Activated naive CD4-positive, alpha-beta T cell (primary cell): ENCODE data around the gene SGMS1.
"Not testable (repeated sequence)": the region's sequence is repeated elsewhere in the genome, so short reads cannot be mapped to it uniquely, and the experiment has no call there.

Experiments
- DNase-seq, 4 experiments: peaks; one replicate each; lab custom pipeline; 2025; lab: John Stamatoyannopoulos, UW

SGMS1 gene

DNA sequence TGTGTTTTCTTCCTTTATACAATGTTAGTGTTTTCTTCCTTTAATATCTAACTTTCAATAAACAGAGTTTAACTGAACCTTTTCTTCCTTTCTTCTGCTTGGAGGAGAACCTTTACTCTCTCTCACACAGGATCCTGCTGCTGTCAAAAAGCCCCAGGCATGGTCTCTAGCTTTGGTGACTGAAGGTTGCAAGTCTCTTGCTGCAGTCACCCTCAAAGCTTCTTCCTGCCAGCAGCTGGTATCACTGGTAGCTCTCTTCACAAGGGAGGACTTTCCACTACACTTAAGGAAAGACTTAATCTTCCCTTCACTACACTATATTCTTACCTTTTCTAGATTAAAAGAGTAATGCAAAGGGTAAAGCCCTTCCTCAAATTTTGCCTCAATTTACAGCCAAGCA, 153.4 kb downstream of the SGMS1 start:
- no peak for DNase-seq

DNA sequence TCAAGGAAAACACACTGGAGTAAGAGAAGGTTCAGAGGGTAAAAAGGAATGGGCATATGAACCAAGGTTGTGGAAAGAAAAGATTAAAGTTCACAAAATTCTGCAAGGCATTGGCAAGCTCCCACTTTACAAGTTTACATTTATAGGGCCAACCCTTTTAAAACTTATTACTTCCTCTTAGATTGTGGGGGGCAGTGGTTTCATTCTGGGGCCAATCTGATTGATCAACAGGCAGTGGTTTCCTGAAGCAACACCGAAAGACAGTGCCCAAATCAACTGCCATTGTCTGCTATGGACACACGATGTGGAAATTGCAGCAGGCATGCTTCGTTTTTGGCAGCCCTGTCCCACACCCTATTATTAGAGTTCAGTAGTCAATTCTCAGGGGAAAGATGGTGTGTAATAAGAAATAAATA, 154.0 kb downstream of the SGMS1 start:
- DNase-seq: no peak

DNA sequence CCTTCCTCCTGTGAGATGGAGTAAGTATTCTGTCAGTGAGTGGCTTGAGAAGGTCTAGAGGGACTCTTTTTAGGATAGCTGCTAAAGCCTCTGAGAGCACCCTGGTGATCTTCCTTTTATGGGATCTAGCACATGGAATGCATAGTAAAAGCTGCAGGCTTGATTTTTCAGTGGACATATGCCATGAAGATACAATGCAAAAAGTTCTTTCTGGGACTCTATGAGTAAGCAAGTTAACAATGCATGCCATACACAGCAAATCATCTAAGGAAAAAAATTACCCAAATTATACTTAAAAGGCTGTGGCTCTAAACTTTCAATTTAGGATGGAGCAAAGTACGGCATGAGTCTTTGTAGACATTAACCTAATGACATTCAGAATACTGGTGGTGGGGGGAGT, 154.5 kb downstream of the SGMS1 start:
- DNase-seq: no peak

DNA sequence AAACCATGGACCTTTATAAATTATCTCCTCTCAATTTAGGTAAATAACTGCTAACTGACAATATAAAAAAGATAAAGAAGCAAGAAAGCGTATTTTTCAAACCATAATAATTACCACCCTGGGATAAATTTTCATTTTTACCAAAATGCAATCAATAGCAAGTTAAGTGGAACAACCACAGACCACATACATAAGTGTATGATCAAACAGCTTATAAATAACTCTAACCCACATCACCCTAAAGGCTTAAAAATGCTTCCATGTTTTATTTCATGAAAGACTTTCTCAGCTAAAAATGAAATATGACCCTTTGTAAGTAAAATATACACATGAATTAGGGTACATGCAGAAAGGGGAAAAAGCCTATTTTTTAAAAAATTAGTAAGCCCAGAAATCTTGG, 156.5 kb downstream of the SGMS1 start:
- no peak for DNase-seq

DNA sequence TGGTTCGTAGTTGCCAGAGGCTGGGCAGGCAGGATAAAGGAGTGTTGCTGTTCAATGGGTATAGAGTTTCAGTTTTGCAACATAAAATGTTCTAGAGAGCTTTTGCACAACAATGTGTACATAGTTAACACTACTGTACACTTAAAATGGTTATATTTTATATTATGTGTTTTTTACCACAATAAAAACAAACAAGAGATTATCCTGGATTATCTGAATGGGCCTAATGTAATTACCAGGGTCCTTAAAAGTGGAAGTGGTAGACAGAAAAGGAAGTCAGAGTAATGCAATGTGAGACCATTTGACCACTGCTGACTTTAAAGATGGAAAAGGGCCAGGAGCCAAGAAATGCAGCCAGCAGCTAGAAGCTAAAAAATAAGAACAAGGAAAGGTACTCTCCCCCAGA, 159.7 kb downstream of the SGMS1 start:
- no peak for DNase-seq

DNA sequence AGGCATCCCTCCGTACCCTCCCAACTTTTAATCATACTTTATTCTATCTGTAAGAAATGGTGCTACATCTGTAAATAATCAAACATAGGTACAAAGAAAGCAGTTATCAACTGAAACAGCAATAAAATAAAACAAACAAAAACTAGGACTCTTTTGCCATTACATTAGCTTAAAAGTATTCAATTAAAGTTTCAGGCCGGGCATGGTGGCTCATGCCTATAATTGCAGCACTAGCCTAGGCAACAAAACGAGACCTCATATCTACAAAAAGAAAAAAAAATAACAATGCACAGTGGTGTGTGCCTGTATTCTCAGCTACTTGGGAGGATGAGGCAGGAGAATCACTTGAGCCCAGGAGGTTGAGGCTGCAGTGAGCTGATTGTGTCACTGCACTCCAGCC, 161.9 kb downstream of the SGMS1 start:
- no peak for DNase-seq

DNA sequence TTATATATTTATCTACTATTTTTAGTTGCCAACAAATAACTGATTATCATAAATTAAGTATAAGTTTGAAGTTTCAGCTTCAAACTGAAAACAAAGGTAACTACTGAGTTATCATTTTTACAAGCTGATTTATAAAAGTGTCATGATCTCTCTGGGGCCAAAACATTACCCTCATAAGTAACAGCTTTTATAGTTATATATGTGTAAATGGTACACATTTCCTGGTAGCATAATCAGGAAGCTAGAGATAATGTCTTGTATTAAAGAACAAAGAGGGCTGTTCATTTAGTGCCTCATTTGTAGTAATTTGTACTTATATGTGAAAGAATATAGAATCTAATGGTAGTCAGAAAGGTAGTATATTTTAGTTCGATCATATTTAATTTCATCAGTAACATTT, 162.6 kb downstream of the SGMS1 start:
- DNase-seq: no peak

DNA sequence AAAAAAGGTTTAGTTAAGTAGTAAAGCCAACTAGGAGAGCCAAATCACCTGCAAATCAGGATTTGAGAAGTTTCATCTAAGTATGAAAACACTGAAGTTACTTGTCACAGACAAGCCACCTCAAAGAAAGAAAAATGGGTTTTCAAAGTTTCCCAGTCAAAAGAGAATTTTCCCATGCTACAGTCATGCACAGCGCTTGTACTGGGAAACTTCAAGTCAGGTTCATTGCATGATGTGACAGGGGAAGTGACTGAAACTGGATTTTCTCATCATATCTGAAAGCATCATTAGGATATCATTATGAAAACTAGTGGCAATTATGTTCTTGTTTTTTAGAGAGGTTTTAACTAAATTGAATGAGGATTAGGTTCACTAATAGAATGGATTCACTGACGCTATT, 167.0 kb downstream of the SGMS1 start:
- DNase-seq: no peak

DNA sequence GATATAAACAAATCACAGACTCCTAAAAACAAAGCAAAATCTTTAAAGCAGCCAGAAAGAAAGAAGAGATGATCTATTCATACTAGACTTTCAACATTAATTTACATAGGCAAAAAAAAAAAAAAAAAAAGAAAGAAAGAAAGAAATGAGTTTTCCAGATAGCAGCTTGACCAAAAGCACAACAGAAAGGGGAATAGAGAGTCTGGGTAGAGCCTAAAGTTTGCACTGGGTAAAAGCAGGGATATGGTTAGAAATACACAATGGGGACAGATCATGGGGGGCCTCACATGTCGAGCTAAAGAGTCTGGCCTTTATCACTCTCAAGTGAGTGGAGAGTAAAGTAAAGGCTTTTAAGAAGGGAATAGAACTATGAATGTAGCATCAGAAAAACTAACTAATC, 169.8 kb downstream of the SGMS1 start:
- no peak for DNase-seq

DNA sequence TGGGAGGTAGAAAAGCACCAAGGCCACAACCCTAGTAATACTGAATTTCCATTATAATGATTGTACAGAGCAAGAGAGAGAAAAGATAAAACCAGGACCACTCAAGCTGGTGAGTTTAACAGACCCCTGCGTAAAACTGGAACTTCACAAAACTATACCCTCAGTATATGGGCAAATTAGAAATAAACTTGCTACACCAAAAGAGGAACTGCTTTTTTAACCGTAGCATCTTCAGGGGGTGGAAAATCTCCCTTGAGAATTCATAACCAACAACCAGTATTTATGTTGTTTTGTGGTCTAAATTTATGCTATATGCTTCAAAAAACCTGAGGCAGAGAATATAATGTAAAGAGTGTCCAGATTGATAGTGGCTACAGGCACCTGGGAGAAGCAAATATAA, 171.2 kb downstream of the SGMS1 start:
- DNase-seq: no peak

DNA sequence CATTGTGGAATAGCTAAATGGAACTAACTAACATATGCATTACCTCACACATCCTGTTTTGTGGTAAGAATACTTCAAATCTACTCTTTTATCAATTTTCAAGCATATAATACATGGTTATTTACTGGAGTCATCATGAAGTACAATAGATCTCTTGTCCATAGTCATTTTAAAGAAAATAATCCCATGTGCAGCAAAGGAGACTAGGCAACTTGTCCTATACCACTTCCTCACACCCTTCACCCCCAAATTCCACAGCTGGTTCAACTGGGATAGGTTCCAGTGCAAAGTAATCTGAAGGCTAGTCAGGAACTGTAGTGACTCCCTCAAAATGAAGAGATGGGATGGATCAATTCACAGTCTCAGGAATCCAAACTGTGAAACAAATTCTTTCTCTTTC, 176.1 kb downstream of the SGMS1 start:
- DNase-seq: no peak

DNA sequence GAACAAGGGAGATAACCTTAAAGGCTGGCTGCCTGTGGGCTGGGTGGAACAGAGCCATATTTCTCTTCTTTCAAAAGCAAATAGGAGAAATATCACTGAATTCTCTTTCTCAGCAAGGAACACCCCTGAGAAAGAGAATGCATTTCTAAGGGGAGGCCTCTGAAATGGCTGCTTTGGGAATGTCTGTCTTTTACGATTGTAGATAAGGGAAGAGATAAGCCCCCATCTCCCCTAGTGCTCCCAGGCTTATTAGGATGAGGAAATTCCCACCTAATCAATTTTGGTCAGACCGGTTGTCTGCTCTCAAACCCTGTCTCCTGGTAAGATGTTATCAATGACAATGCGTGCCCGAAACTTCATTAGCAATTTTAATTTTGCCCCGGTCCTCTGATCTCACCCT, 178.0 kb downstream of the SGMS1 start:
- not testable (repeated sequence) for DNase-seq

DNA sequence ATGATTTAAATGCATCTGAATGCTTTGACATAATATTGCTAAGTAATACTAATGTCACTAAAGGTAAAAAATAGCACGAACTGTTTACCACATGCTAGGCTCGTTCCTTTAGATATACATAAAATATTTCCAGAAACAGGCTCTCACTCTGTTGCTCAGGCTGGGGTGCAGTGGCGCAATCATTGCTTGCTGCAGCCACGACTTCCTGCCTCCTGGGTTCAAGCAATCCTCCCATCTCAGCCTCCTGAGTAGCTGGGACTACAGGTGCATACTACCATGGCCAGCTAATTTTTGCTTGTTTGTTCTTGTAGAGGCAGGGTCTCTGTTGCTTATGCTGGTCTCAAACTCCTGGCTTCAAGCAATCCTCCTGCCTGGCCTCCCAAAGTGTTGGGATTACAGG, 183.3 kb downstream of the SGMS1 start:
- DNase-seq: no peak

DNA sequence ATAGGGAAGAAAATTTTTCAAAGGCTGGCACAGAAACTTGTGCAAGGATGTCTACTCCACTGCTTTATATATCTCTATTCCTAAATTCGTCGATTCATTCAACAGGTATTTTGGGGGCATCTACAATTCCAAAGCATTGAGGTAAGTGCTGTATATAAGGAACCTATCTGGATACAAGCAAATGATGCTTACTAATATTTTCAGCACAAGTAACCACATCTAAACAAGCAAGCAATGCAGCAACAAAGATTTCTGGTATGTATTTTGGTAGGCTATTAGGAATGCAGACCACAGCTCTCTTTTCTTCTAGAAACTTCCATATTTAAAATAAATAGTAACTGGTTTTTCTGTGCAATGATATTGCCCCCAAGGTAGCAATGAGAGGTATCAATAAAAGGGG, 183.9 kb downstream of the SGMS1 start:
- no peak for DNase-seq

DNA sequence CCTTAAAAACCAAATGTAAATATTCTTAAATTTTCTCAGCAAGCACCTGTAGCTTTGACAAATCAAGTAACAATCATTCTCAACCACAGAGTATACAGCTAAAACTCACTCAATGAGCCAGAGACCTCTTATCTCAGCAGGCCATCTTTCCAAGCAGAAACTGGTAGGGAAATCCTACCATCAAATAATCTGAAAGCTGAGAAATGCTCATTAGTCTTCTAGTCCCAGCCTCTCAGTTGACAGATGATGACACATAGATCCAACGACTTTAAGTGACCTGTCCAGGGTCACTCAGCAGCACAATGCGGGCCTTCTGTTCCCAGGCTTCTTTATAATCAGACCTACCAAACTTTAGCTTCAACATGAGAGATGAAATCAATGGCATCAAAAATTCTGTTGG, 184.6 kb downstream of the SGMS1 start:
- DNase-seq: no peak

DNA sequence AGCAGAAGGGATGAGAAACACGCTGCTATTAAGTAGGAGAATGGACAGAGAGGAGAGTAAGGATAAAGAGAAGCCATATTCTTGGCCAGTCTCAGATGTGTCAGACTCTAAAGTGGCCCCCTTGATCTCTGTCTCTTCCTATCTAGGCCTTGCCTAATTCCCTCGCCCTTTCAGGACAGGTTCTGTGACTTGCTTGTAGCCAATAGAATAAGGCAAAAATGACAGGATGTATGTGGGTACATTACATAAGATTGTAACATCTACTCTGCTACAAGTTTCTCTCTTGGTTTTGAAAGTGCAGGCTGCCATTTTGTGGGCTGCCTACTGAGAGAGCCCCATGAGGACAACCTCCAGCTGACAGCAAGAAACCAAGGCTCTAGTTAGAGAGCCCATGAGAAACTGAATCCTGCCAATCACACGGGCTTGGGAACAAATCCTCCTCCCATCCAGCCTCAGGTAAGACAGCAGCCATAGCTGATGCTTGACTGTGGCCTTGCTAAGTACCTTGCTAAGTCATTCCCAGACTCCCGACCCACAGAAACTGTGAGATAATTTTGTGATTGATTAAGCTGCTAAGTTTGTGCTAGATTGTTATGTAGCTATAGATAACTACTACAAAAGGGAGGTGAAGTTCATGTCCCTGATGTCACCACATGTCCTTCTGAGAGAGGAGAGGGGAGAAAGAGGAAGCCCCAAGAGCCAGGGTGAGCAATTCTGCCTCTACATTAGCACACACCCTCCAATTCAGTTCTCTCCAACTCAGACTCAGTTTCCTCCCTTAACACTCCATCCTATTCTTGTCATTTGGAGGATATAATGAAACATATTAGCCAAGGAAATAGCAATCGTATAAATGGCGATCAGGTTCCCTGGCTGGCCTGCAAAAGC, 185.5 kb downstream of the SGMS1 start:
- no peak for DNase-seq

DNA sequence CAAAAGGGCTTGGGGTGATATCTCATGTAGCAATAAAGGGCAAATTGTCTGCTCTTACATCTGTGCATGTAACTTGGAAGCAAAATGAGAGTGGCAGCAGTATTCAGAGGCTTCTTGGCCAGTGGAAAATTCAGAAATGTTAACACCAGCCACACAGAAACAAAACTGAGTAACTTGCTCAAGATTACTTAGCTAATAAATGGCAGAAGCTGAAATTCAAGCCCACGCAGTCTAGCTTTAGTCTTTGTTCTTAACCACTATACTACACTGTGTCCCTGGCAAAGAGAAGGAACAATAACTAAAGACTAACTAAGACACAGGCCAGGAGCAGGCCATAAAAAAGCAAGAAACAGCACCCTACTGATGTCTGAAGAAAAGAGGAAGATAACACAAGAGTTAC, 186.5 kb downstream of the SGMS1 start:
- no peak for DNase-seq

DNA sequence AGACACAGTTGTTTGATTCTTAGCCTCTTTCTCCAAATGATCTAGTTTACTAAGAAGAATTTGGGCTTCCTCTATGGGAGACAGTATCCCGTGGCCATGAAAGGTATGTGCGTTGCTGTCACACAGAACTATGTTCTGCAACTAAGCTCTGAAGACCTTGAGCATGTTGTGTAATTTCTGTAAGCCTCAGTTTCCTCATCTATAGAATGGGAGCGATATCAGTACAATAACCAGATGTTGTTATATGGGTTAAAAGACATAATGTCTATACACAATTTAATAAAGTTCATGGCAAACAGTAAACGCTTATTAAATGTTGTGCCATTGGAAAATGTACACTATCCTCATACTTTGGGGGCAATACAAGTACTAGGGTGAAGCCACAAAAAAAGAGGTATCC, 187.0 kb downstream of the SGMS1 start:
- DNase-seq: no peak

DNA sequence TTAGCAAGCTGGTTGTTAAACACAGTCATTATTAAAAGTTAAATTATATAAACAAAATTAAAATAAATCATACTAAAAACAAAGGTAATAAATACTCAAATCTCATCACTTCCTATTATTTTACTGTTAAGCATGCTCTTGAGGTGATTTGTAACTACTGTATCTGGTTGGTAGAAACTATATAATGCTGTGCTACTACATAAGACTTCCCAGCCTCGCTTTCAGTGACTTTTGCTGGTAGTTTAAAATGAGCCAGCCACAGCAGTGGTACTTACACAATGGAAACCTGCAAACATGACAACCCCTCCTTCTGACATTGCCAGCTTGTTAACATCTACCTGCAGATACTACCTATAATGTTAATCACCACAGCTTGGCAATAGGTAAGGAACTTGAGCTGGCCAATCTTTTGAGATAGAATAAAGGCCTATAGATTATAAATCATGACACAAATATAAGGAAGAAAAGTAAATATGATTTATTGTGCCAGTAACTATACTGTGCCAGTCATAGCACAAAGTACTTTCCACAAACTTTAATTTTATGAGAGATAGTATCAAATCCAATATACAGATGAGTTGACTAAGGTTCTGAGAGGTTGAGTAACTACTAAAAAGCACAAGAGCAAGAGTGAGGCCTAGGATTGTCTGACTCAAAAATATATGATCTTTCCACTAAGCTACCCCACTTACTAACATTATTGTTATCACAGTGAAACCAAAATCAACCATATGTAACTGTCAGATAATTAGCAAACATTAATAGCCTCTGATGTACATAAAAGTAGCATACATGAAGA, 191.3 kb downstream of the SGMS1 start:
- no peak for DNase-seq

DNA sequence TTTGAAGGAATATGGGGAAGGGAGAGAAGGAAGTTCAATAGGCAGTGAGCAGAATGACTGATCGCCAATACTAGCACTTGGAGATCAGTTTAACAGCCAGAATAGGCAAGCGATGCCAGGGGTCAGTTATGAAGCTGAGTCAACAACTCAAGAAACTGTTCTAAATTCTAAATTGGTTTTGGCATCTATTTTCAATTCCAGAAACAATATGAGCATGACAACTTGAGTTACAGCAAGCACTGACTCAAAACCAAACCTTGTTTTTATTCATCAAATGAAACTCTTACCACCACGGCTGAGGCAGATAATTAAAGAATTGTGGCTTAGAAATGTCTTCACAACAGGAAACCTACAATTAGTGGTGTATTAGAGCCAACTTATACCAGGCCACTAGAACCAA, 192.0 kb downstream of the SGMS1 start:
- DNase-seq: no peak

DNA sequence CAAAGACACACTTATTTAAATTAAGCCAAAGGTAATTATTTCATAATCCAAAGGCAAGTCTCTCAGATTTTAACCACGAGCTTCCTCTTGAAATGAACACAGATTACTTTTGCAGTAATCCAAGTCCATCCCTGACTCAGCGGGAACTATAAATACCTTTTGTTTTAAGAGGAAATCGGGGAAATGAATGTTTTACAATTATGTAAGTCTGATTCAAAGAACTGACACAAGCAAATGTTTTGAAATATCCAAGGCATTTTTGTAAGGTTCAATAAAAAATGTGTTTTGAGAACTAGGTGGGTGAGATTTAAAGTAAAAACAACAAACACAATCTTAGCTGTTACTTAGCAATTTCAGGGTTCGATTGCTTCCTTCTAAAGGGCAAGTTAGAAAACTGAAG, 192.6 kb downstream of the SGMS1 start:
- DNase-seq: no peak

DNA sequence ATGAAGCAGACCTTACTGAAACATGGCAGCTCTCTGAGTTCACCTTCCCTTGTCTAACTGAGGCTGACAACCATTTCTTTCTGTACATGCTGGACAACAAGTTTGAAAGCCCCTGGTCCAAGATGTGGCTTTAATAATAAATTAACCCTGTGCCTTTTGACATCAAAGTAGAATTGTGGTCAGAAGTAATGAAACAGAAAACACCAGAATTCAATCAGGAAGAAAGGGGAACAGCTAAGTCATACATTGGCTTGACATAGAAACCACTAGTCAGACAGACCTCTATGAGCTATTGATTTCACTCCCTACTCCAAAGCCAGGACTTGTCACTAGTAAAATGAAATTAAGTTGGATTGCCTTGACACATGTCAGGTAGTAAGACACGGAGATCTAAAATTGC, 197.3 kb downstream of the SGMS1 start:
- DNase-seq: no peak

DNA sequence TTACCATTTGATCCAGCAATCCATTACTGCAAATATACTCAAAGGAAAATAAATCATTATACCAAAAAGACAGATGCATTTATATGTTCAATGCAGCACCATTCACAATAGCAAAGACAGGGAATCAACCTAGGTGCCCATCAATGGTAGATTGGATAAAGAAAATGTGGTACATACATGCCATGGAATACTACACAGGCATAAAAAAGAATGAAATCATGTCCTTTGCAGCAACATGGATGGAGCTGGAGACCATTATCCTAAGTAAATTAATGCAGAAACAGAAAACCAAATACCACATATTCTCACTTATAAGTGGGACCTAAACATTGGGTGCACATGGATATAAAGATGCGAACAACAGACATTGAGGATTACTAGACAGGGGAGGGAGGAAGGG, 198.5 kb downstream of the SGMS1 start:
- not testable (repeated sequence) for DNase-seq
